Measurements from ENCODE around the gene PHF21A. TPM values are rescaled to one million over a fixed set of nuclear protein-coding genes. Genes with fewer than 3 reads are reported as not detected.
A peak's percentile ranks its signal among the peaks of the same experiment; 100 is the strongest.

PHF21A gene
- total RNA-seq, 1 donor from 2014 or later: 69.3 TPM

DNA sequence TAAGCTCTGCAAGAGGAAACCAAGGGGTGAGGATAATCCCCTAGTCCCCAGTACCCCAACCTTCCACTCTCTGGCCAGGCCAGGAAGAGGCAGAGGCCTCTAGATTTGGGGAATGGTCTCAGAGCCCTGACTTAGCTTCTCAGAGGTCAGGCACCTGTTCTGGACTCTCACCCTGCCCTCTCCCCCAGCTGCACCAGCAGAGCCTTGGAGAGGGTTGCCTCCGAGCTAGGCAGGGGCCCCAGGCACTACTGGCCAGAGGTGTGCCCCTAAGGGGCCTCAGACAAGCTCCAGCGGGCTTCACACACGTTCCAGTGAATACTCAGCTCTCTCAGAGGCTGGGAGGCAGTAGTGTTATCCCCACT lies 222.2 kb downstream of the PHF21A start:
- Mint-ChIP-seq H3K27ac (ENCODE audit: unreplicated experiment) (peak overlapping the region; percentile 53), H3K9me3 (ENCODE audit: unreplicated experiment) (no peaks in the 10 kb centered on the region), H3K36me3 (ENCODE audit: low read depth, unreplicated experiment) (peaks cover 3% of the 10 kb centered on the region), H3K4me3 (ENCODE audit: unreplicated experiment) (peak overlapping the region; percentile 75), H3K4me1 (ENCODE audit: low read depth, unreplicated experiment) (peaks cover 6% of the 10 kb centered on the region), H3K27me3 (ENCODE audit: low read depth, unreplicated experiment) (peaks cover 13% of the 10 kb centered on the region)
- H3K27me3 ChIP-seq (ENCODE audit: insufficient read depth, low read length): no peaks in the 10 kb centered on the region
- no peaks in the 10 kb centered on the region for H3K36me3 ChIP-seq (ENCODE audit: insufficient read depth, low read length)
- peak overlapping the region; percentile 88 for H3K27ac ChIP-seq (ENCODE audit: low read depth, low read length)
- H4K20me1 ChIP-seq (ENCODE audit: insufficient read depth, low read length): peaks cover 14% of the 10 kb centered on the region
- H3K9me3 ChIP-seq (ENCODE audit: insufficient read depth, low read depth, low read length): no peaks in the 10 kb centered on the region
- TF ChIP-seq CTCF (IDR thresholded peaks at IDR 0.05; ENCODE audit: insufficient read depth, low read depth, low read length): no peak
- no peak for TF ChIP-seq EZH2 (IDR thresholded peaks at IDR 0.05; ENCODE audit: insufficient read depth, low read length)
- DNase-seq (ENCODE audit: low read depth) (no peak), FAIRE-seq (no peak)
- peak overlapping the region; percentile 87 for H3K9ac ChIP-seq (ENCODE audit: low read length)
- H3K4me1 ChIP-seq (ENCODE audit: insufficient read depth, low read length): peaks cover 18% of the 10 kb centered on the region
- H3K4me3 ChIP-seq (ENCODE audit: insufficient read depth, low read depth, low read length): peak overlapping the region; percentile 70
- peak overlapping the region; percentile 89 for H3K4me2 ChIP-seq (ENCODE audit: low read length)
- peak overlapping the region; percentile 60 for H2AFZ ChIP-seq (ENCODE audit: low read depth, low read length)
- no peaks in the 10 kb centered on the region for H3K79me2 ChIP-seq (ENCODE audit: insufficient read depth, low read length)

- Histone ChIP-seq H3K4me1 (ENCODE audit: insufficient read depth, low read length) (peaks cover 18% of the 10 kb centered on the region), H3K27ac (ENCODE audit: low read depth, low read length) (no peak overlapping the region), H2AFZ (ENCODE audit: low read depth, low read length) (no peak overlapping the region), H3K36me3 (ENCODE audit: insufficient read depth, low read length) (no peaks in the 10 kb centered on the region), H3K9me3 (ENCODE audit: insufficient read depth, low read depth, low read length) (no peaks in the 10 kb centered on the region), H3K79me2 (ENCODE audit: insufficient read depth, low read length) (no peaks in the 10 kb centered on the region), H4K20me1 (ENCODE audit: insufficient read depth, low read length) (peaks cover 14% of the 10 kb centered on the region), H3K4me2 (ENCODE audit: low read length) (no peak overlapping the region), H3K9ac (ENCODE audit: low read length) (no peak overlapping the region), H3K4me3 (ENCODE audit: insufficient read depth, low read depth, low read length) (no peak overlapping the region), H3K27me3 (ENCODE audit: insufficient read depth, low read length) (no peaks in the 10 kb centered on the region)
- DNase-seq (ENCODE audit: low read depth): no peak
- peaks cover 6% of the 10 kb centered on the region for H3K4me1 Mint-ChIP-seq (ENCODE audit: low read depth, unreplicated experiment)
- H3K27me3 Mint-ChIP-seq (ENCODE audit: low read depth, unreplicated experiment): peaks cover 22% of the 10 kb centered on the region
- no peak overlapping the region for H3K4me3 Mint-ChIP-seq (ENCODE audit: unreplicated experiment)
- H3K36me3 Mint-ChIP-seq (ENCODE audit: low read depth, unreplicated experiment): no peaks in the 10 kb centered on the region
- TF ChIP-seq EZH2 (IDR thresholded peaks at IDR 0.05; ENCODE audit: insufficient read depth, low read length) (no peak), CTCF (IDR thresholded peaks at IDR 0.05; ENCODE audit: insufficient read depth, low read depth, low read length) (no peak)
- no peaks in the 10 kb centered on the region for H3K9me3 Mint-ChIP-seq (ENCODE audit: unreplicated experiment)
- no peak overlapping the region for H3K27ac Mint-ChIP-seq (ENCODE audit: unreplicated experiment)
- FAIRE-seq: no peak
These were observed 223.7 kb downstream of the PHF21A start for GRCh38 chr11:45897556-45897955.

DNA sequence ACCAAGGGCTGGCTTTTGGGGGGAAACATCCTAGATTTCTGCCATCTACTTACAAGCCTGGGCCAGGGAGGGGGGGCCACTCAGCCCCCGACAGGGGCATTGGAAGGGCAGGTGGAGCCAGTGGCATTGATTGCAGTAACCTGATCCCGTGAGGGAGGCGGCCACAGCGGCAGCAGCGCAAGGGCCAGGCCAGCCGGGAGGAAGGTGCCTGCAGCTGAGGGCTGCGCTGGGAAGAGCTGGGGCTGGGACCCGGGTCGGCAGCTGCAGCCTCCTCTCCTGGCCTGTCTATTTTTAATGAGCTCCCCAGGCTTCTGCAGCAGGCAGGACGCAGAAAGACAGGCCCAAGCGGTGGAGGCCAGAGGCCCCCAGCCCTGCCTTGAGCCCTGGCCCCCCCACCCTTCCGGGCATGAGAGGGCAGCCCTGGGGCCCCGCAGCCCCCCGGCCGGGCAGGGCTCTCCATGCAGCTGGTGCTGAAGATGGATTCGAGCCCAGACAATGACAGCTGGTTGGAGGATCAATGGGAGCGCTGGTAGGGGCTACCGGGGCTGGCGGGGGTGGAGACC lies 224.8 kb downstream of the PHF21A start:
- no peak overlapping the region for H2AFZ ChIP-seq (ENCODE audit: low read depth, low read length)
- TF ChIP-seq EZH2 (IDR thresholded peaks at IDR 0.05; ENCODE audit: insufficient read depth, low read length) (no peak), CTCF (IDR thresholded peaks at IDR 0.05; ENCODE audit: insufficient read depth, low read depth, low read length) (no peak)
- H3K79me2 ChIP-seq (ENCODE audit: insufficient read depth, low read length): no peaks in the 10 kb centered on the region
- no peak overlapping the region for H3K9ac ChIP-seq (ENCODE audit: low read length)
- peaks cover 6% of the 10 kb centered on the region for H3K4me1 Mint-ChIP-seq (ENCODE audit: low read depth, unreplicated experiment)
- no peaks in the 10 kb centered on the region for H3K9me3 Mint-ChIP-seq (ENCODE audit: unreplicated experiment)
- FAIRE-seq (no peak), DNase-seq (ENCODE audit: low read depth) (no peak)
- H3K27me3 Mint-ChIP-seq (ENCODE audit: low read depth, unreplicated experiment): peaks cover 29% of the 10 kb centered on the region
- no peaks in the 10 kb centered on the region for H3K36me3 ChIP-seq (ENCODE audit: insufficient read depth, low read length)
- no peak overlapping the region for H3K4me2 ChIP-seq (ENCODE audit: low read length)
- H3K4me3 ChIP-seq (ENCODE audit: insufficient read depth, low read depth, low read length): no peak overlapping the region
- H3K27ac ChIP-seq (ENCODE audit: low read depth, low read length): no peak overlapping the region
- H3K27me3 ChIP-seq (ENCODE audit: insufficient read depth, low read length): no peaks in the 10 kb centered on the region
- no peak overlapping the region for H3K4me3 Mint-ChIP-seq (ENCODE audit: unreplicated experiment)
- H3K36me3 Mint-ChIP-seq (ENCODE audit: low read depth, unreplicated experiment): no peaks in the 10 kb centered on the region
- no peak overlapping the region for H3K27ac Mint-ChIP-seq (ENCODE audit: unreplicated experiment)
- peaks cover 18% of the 10 kb centered on the region for H3K4me1 ChIP-seq (ENCODE audit: insufficient read depth, low read length)
- H4K20me1 ChIP-seq (ENCODE audit: insufficient read depth, low read length): peaks cover 12% of the 10 kb centered on the region
- H3K9me3 ChIP-seq (ENCODE audit: insufficient read depth, low read depth, low read length): no peaks in the 10 kb centered on the region

All from astrocyte (in vitro differentiated cells and primary cell).